GM12878 (cell line): ENCODE measurements around the gene FUZ. TPM values are rescaled to one million over a fixed set of nuclear protein-coding genes. Genes with fewer than 3 reads are reported as not detected.

Experiments
- ATAC-seq: fragments of 200-7000 bp; cut with Tn5 transposase; 3 replicates; pipeline ENCODE4 v1.9.1; 2020; ENCODE audit warnings: mild to moderate bottlenecking, moderate library complexity
- BruUV-seq: library from RNA; stranded (reverse); fragments of 400-500 nt; replicated peaks from 2 replicates; lab custom pipeline; 2021; lab: Mats Ljungman, UMichigan
- CTCF ChIA-PET: fragments of 300-600 bp; sonication (Branson Sonifier 250); formaldehyde crosslinking; extraction: SDS; loops from one replicate; lab custom pipeline; 2021; ENCODE audit warnings: inconsistent platforms; lab: Yijun Ruan, JAX
- POLR2A ChIA-PET: fragments of 350-600 bp; formaldehyde crosslinking; extraction: SDS; loops from one replicate; lab custom pipeline; 2021; ENCODE audit warnings: inconsistent platforms; lab: Charles Lee
- RAD21 ChIA-PET: fragments of 300-600 bp; sonication (Branson Sonifier 250); formaldehyde crosslinking; loops from one replicate; lab custom pipeline; 2023; ENCODE audit warnings: antibody characterized with exemption; ENCODE audit not compliant: unreplicated experiment; lab: Charles Lee
- SMC1A ChIA-PET: fragments of 300-600 bp; sonication (Branson Sonifier 250); formaldehyde crosslinking; loops from one replicate; lab custom pipeline; 2023; ENCODE audit not compliant: unreplicated experiment, uncharacterized antibody; lab: Charles Lee
- DNase-seq: peaks from one replicate; pipeline ENCODE4 v3.0.0-alpha.2; 2011; ENCODE audit warnings: low read depth, low spot score
- FAIRE-seq: peaks from 3 replicates; lab custom pipeline; 2011; peaks lifted over from hg19 to GRCh38; lab: Jason Lieb, UNC
- H2AFZ ChIP-seq: 2 replicates; pipeline ENCODE4 v1.6.0; 2011; ENCODE audit warnings: low read depth, low read length, control low read depth; ENCODE audit not compliant: control insufficient read depth
- H3K27ac ChIP-seq: 2 replicates; pipeline ENCODE4 v1.5.1; 2011; ENCODE audit warnings: control low read depth; ENCODE audit not compliant: control insufficient read depth, insufficient read depth
- H3K27me3 ChIP-seq, 2 experiments: replicated peaks in 1 of 2; 2 replicates each; pipeline versions ENCODE4 v1.6.0 to v1.6.1; 2011; ENCODE audit warnings: low read length in 1 of 2; ENCODE audit not compliant: control insufficient read depth in 2 of 2, insufficient read depth in 2 of 2
- H3K36me3 ChIP-seq, 2 experiments: 2 replicates each; pipeline ENCODE4 v1.5.1; 2011; ENCODE audit warnings: low read length in 1 of 2; ENCODE audit not compliant: control insufficient read depth in 2 of 2, insufficient read depth in 2 of 2
- H3K4me1 ChIP-seq: 2 replicates; pipeline ENCODE4 v1.6.1; 2011; ENCODE audit warnings: mild to moderate bottlenecking, low read length, moderate library complexity, mixed read lengths; ENCODE audit not compliant: control insufficient read depth, insufficient read depth
- H3K4me2 ChIP-seq: 2 replicates; pipeline ENCODE4 v1.6.0; 2011; ENCODE audit warnings: control low read depth; ENCODE audit not compliant: control insufficient read depth, insufficient read depth
- H3K4me3 ChIP-seq: fragments of 200-600 bp; sonication (generic); 2 replicates; pipeline ENCODE4 v1.5.1; 2016
- H3K79me2 ChIP-seq: 2 replicates; pipeline ENCODE4 v1.6.0; 2011; ENCODE audit warnings: low read length; ENCODE audit not compliant: control insufficient read depth, insufficient read depth
- H3K9ac ChIP-seq: 2 replicates; pipeline ENCODE4 v1.8.0; 2011; ENCODE audit warnings: low read length, control low read depth, mixed read lengths; ENCODE audit not compliant: control insufficient read depth, insufficient read depth
- H3K9me3 ChIP-seq: replicated peaks from 3 replicates; pipeline ENCODE4 v1.5.1; 2011; ENCODE audit warnings: mild to moderate bottlenecking, low read length; ENCODE audit not compliant: control insufficient read depth, insufficient read depth
- H4K20me1 ChIP-seq: 2 replicates; pipeline ENCODE4 v1.6.0; 2011; ENCODE audit not compliant: control insufficient read depth, insufficient read depth
- EP300 ChIP-seq, 2 experiments: fragments of 150-350 bp in 1 of 2; IDR thresholded peaks; 2 replicates each; pipeline ENCODE4 v1.6.1; 2011 to 2012; ENCODE audit warnings: low read depth in 2 of 2, low read length in 2 of 2, borderline replicate concordance in 1 of 2, improper control_type of control experiment in 1 of 2, inconsistent platforms in 1 of 2; ENCODE audit not compliant: control insufficient read depth in 1 of 2
- EZH2 ChIP-seq: IDR thresholded peaks from 2 replicates; pipeline ENCODE4 v1.6.1; 2012; ENCODE audit warnings: low read depth, mild to moderate bottlenecking, control low read depth, inconsistent platforms, low read length, borderline replicate concordance; ENCODE audit not compliant: control insufficient read depth
- FOS ChIP-seq: IDR thresholded peaks from 3 replicates; pipeline ENCODE4 v1.6.1; 2011; ENCODE audit warnings: borderline replicate concordance; ENCODE audit not compliant: insufficient read length; ENCODE audit errors: extremely low read depth
- IRF5 ChIP-seq: fragments of 450-650 bp; IDR thresholded peaks from 2 replicates; pipeline ENCODE4 v1.6.1; 2017; ENCODE audit warnings: borderline replicate concordance
- KDM1A ChIP-seq: fragments of 200-600 bp; sonication (generic); IDR thresholded peaks from 2 replicates; pipeline ENCODE4 v1.6.1; 2016; ENCODE audit warnings: borderline replicate concordance
- NFYB ChIP-seq: IDR thresholded peaks from 2 replicates; pipeline ENCODE4 v1.6.1; 2011; ENCODE audit warnings: low read depth, mild to moderate bottlenecking, low read length, improper control_type of control experiment, moderate library complexity; ENCODE audit not compliant: insufficient read depth
- NKRF ChIP-seq: fragments of 450-650 bp; conservative IDR thresholded peaks from 2 replicates; pipeline ENCODE4 v1.6.1; 2017; ENCODE audit warnings: mild to moderate bottlenecking, moderate library complexity
- TARDBP ChIP-seq: IDR thresholded peaks from 2 replicates; pipeline ENCODE4 v1.6.1; 2016; ENCODE audit warnings: borderline replicate concordance
- WRNIP1 ChIP-seq: IDR thresholded peaks from 2 replicates; pipeline ENCODE4 v1.6.1; 2011; ENCODE audit warnings: low read depth, low read length, improper control_type of control experiment, borderline replicate concordance
- WGBS: methylation state at CpG from one replicate; pipeline ENCODE4 v1.1.6; 2016; ENCODE audit warnings: low lambda C conversion rate; ENCODE audit not compliant: insufficient replicate concordance, insufficient coverage; ENCODE audit errors: missing lambda C conversion rate; 5-methylcytosine and 5-hydroxymethylcytosine counted together
- in situ Hi-C: fragments of 300-500 bp; cut with MboI; formaldehyde crosslinking; loops from 9 replicates; pipeline ENCODE4 v1.14.3; 2018; ENCODE audit warnings: mixed read lengths
- intact Hi-C: fragments of 100-400 bp; cut with micrococcal nuclease; formaldehyde crosslinking; loops from one replicate; pipeline ENCODE4 v1.14.2; 2022; ENCODE audit not compliant: unreplicated experiment
- polyA plus RNA-seq, 11 experiments: library from polyadenylated mRNA; depleted of rRNA in 4 of 11; unstranded in 6 of 11; stranded (reverse) in 5 of 11; fragments of >200 nt; fragmentation: Nextera tagmentation in 4 of 11; fragmentation: Illumina TruSeq in 1 of 11; extraction: Ambion mirVana in 4 of 11; extraction: Trizol in 1 of 11; gene quantifications; 1 replicate in 1 of 11; 2 replicates in 10 of 11; pipeline versions ENCODE4 v1.2.1 to v1.2.3, GENCODE V29; 2011 to 2016; ENCODE audit warnings: inconsistent platforms in 2 of 11, missing spikeins in 2 of 11, low read depth in 1 of 11
- total RNA-seq, 4 experiments: library from RNA; depleted of rRNA in 3 of 4; stranded (reverse); fragments of >200 nt in 3 of 4; fragmentation: Illumina TruSeq in 1 of 4; extraction: Trizol in 1 of 4; gene quantifications; 2 replicates each; pipeline versions ENCODE4 v1.2.1 to v1.2.3, GENCODE V29; 2013 to 2021

Gene FUZ
- total and polyA plus RNA-seq, 10 of the 15 experiments (the other 5 are each of a cell fraction or from before 2014, with no cell fraction given), result 0.18 to 11.5 (median 8.8) TPM

- Histone ChIP-seq H3K79me2 (no peaks in the 10 kb centered on the region), H3K27ac (no peak overlapping the region), H3K4me2 (no peak overlapping the region), H4K20me1 (no peaks in the 10 kb centered on the region), H3K4me3 (no peak overlapping the region), H3K9ac (no peak overlapping the region), H3K27me3 (no peaks in the 10 kb centered on the region), H2AFZ (no peak overlapping the region), H3K9me3 (no peaks in the 10 kb centered on the region), H3K36me3 (peaks cover 11 to 12% of the 10 kb centered on the region in 2 experiments), H3K4me1 (peaks cover 10% of the 10 kb centered on the region)
- intact Hi-C loops, result no loop called here
- WGBS, result 94% methylated on average over 11 of the region's 11 CpGs
- RAD21 ChIA-PET, result no interaction called here
- SMC1A ChIA-PET, result interaction anchor here (0.5 to 0.6 kb wide), 2 partner anchors 8 to 118 kb away, joined by 3 read pairs; no protein-coding TSS in a partner anchor
- POLR2A ChIA-PET, result no interaction called here
- FAIRE-seq (no peak), DNase-seq (no peak), ATAC-seq (no peak)
- no peak for TF ChIP-seq NFYB
- no peak for TF ChIP-seq KDM1A
- no peak for TF ChIP-seq NKRF
- no peak for TF ChIP-seq IRF5
- no peak for TF ChIP-seq FOS
- TF ChIP-seq WRNIP1, result no peak
- no peak for TF ChIP-seq EZH2
- no peak for TF ChIP-seq TARDBP
- TF ChIP-seq EP300 (IDR thresholded peaks at IDR 0.05; ENCODE audit: borderline replicate concordance in 1 of 2, control insufficient read depth in 1 of 2, low read depth in 2 of 2, low read length in 2 of 2), result no peak
- in situ Hi-C loops, result no loop called here
- BruUV-seq, result no TSS peak
- CTCF ChIA-PET, result no interaction called here
These were observed 26.6 kb upstream of the FUZ start for GRCh38 chr19:49839713-49840112.
